Measurements from ENCODE around the gene AMPH. TPM values are rescaled to one million over a fixed set of nuclear protein-coding genes. Genes with fewer than 3 reads are reported as not detected.
"Not testable (repeated sequence)": the region's sequence is repeated elsewhere in the genome, so short reads cannot be mapped to it uniquely, and the experiment has no call there.

Gene AMPH
- total and polyA plus RNA-seq, 9 of the 15 experiments (the other 6 are each of a cell fraction or from before 2014, with no cell fraction given), result 0.03 to 0.35 TPM; not detected in 7

DNA sequence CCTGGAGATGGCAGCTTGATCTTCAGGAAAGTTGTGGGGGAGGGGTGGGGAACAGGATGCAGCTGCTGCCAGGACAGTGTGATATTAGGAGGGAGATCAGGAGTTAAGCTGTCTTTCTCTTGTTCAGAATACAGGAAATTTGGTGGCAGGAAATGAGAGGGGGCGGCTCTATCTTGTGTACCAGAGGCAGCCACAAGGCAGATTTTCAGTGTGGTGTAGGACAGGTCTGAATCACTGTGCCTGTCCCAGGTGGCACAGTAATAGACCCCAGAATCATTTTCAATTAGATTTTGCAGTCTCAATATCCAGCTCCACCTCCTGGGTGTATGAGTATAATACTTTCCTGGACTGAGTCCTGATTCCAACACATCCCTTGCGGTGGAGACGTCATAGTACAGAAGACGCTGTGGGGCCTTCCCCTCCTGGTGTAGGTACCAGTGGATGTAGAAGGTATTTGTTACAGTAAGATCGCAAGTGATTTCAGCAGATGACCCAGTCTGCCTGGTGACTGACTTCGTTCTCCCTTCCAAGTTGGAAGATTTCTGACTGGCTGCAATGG, 272.8 kb downstream of the AMPH start:
- H3K9ac ChIP-seq (ENCODE audit: insufficient read depth in 1 of 2, low read depth in 2 of 2, low read length in 2 of 2), result not testable (repeated sequence)

DNA sequence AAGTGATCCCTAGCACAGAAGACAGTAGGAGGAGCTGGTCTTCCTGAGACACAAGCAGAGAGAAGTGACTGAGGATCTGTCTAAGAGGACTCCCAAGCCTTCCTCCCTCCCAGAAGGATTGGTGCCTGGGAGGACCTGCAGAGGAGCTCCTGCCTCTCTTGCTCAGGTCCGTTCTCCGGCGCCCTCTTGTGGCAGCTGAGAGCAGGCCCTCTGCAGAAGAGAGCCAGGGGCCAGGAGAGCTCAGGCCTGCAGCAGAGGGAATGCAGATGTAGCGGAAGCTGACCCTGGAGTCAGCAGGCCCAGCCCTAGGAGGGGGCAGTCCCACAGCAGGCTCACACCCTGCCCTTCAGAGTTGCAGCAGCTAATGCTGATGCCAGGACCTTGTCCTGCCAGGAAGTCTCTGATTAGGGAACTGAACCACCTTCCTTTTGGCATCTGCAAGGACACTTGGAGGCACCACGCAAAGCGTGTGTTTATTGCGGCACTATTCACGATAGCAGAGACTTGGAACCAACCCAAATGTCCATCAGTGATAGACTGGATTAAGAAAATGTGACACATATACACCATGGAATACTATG, 276.8 kb downstream of the AMPH start:
- FAIRE-seq, result peak; percentile 58
- H3K9me3 ChIP-seq (replicated peaks; ENCODE audit: control insufficient read depth, insufficient read depth, low read depth, low read length); H3K27ac ChIP-seq (ENCODE audit: extremely low read depth, low read depth, low read length); H3K4me2 ChIP-seq (ENCODE audit: insufficient read depth, low read length); BruUV-seq (replicated peaks); POLR2A ChIA-PET; H3K9me1 ChIP-seq (ENCODE audit: control insufficient read depth, insufficient read depth, low read length); CTCF ChIA-PET (ENCODE audit: low intra/inter-chr PET ratio); H3K9ac ChIP-seq (ENCODE audit: insufficient read depth in 1 of 2, low read depth in 2 of 2, low read length in 2 of 2); H3K4me3 ChIP-seq; H2AFZ ChIP-seq (ENCODE audit: low read depth, low read length); H3K79me2 ChIP-seq (ENCODE audit: control insufficient read depth, insufficient read depth, low read length); H4K20me1 ChIP-seq (replicated peaks; ENCODE audit: control insufficient read depth, insufficient read depth, low read length); H3K4me1 ChIP-seq (replicated peaks in 1 of 2; ENCODE audit: control insufficient read depth in 2 of 2, insufficient read depth in 2 of 2, low read length in 2 of 2); H3K27me3 ChIP-seq (ENCODE audit: control insufficient read depth in 2 of 2, insufficient read depth in 2 of 2, low read length in 2 of 2); intact Hi-C loops (cut with micrococcal nuclease): not testable (repeated sequence)
- 55% methylated on average over 8 of the region's 8 CpGs for WGBS (ENCODE audit: insufficient coverage, low coverage, missing lambda C conversion rate)
- in situ Hi-C loops (cut with MboI), result loop anchor here (10.0 kb wide), 1 partner anchor 450 kb away; no protein-coding TSS in a partner anchor
- ATAC-seq, result peak; percentile 76
- peak; percentile 33 to 74 (median 46) for DNase-seq (ENCODE audit: extremely low read depth in 1 of 4, low spot score in 3 of 4)
- peaks cover 32% of the 10 kb centered on the region; the same call in 1 of the 3 replicates for H3K36me3 ChIP-seq (ENCODE audit: control insufficient read depth, insufficient read depth, low read length)
- TF ChIP-seq CTBP1 (IDR thresholded peaks at IDR 0.05; ENCODE audit: borderline replicate concordance), result 0 out of 2 replicates have a peak, but pooled peaks have one; percentile 24
- TF ChIP-seq, protein P1, sequence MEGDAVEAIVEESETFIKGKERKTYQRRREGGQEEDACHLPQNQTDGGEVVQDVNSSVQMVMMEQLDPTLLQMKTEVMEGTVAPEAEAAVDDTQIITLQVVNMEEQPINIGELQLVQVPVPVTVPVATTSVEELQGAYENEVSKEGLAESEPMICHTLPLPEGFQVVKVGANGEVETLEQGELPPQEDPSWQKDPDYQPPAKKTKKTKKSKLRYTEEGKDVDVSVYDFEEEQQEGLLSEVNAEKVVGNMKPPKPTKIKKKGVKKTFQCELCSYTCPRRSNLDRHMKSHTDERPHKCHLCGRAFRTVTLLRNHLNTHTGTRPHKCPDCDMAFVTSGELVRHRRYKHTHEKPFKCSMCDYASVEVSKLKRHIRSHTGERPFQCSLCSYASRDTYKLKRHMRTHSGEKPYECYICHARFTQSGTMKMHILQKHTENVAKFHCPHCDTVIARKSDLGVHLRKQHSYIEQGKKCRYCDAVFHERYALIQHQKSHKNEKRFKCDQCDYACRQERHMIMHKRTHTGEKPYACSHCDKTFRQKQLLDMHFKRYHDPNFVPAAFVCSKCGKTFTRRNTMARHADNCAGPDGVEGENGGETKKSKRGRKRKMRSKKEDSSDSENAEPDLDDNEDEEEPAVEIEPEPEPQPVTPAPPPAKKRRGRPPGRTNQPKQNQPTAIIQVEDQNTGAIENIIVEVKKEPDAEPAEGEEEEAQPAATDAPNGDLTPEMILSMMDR (IDR thresholded peaks at IDR 0.05 in 2 of 3, conservative IDR thresholded peaks at IDR 0.05 in 1 of 3; ENCODE audit: insufficient read depth in 2 of 3, low read depth in 1 of 3, low read length in 3 of 3), result peak; percentile 61 to 88 (median 69)
- peak in 1 of 2 experiments; percentile 55; a peak in 2 of 4 replicates for TF ChIP-seq RAD21 (CRISPR knock-in tag; conservative IDR thresholded peaks at IDR 0.05 in 1 of 2, IDR thresholded peaks at IDR 0.05 in 1 of 2)
- TF ChIP-seq, protein P2, sequence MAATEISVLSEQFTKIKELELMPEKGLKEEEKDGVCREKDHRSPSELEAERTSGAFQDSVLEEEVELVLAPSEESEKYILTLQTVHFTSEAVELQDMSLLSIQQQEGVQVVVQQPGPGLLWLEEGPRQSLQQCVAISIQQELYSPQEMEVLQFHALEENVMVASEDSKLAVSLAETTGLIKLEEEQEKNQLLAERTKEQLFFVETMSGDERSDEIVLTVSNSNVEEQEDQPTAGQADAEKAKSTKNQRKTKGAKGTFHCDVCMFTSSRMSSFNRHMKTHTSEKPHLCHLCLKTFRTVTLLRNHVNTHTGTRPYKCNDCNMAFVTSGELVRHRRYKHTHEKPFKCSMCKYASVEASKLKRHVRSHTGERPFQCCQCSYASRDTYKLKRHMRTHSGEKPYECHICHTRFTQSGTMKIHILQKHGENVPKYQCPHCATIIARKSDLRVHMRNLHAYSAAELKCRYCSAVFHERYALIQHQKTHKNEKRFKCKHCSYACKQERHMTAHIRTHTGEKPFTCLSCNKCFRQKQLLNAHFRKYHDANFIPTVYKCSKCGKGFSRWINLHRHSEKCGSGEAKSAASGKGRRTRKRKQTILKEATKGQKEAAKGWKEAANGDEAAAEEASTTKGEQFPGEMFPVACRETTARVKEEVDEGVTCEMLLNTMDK (IDR thresholded peaks at IDR 0.05; ENCODE audit: borderline replicate concordance, insufficient read depth, low read depth, low read length, poor library complexity, severe bottlenecking), result peak; percentile 66
- peak in 1 of 2 experiments; percentile 35; a peak in 1 of 4 replicates for TF ChIP-seq MAZ (CRISPR knock-in tag; conservative IDR thresholded peaks at IDR 0.05 in 1 of 2, IDR thresholded peaks at IDR 0.05 in 1 of 2)
- peak; percentile 98 for TF ChIP-seq ZNF263 (CRISPR knock-in tag; IDR thresholded peaks at IDR 0.05; ENCODE audit: borderline replicate concordance)

More for the DNA sequence above, 272.8 kb downstream of the AMPH start:
- POLR2A ChIA-PET; H3K79me2 ChIP-seq (ENCODE audit: control insufficient read depth, insufficient read depth, low read length); intact Hi-C loops (cut with micrococcal nuclease); H4K20me1 ChIP-seq (replicated peaks; ENCODE audit: control insufficient read depth, insufficient read depth, low read length); BruUV-seq (replicated peaks); FAIRE-seq; H3K27ac ChIP-seq (ENCODE audit: extremely low read depth, low read depth, low read length); H3K4me1 ChIP-seq (replicated peaks in 1 of 2; ENCODE audit: control insufficient read depth in 2 of 2, insufficient read depth in 2 of 2, low read length in 2 of 2); H3K9me3 ChIP-seq (replicated peaks; ENCODE audit: control insufficient read depth, insufficient read depth, low read depth, low read length); H3K4me2 ChIP-seq (ENCODE audit: insufficient read depth, low read length); H2AFZ ChIP-seq (ENCODE audit: low read depth, low read length); DNase-seq (ENCODE audit: extremely low read depth in 1 of 4, low spot score in 3 of 4); H3K9me1 ChIP-seq (ENCODE audit: control insufficient read depth, insufficient read depth, low read length); H3K27me3 ChIP-seq (ENCODE audit: control insufficient read depth in 2 of 2, insufficient read depth in 2 of 2, low read length in 2 of 2); H3K4me3 ChIP-seq: not testable (repeated sequence)
- TF ChIP-seq CBFA2T3 (IDR thresholded peaks at IDR 0.05) (peak; percentile 34), CBFA2T2 (conservative IDR thresholded peaks at IDR 0.05) (0 out of 2 replicates have a peak, but pooled peaks have one; percentile 18), EGR1 (conservative IDR thresholded peaks at IDR 0.05) (peak; percentile 30; the same call in 1 of the 2 replicates)
- H3K36me3 ChIP-seq (ENCODE audit: control insufficient read depth, insufficient read depth, low read length), result peaks cover 33% of the 10 kb centered on the region; the same call in 1 of the 3 replicates
- peak; percentile 12; the same call in 1 of the 3 replicates for ATAC-seq
- 94% methylated on average over 6 of the region's 6 CpGs for WGBS (ENCODE audit: insufficient coverage, low coverage, missing lambda C conversion rate)
- CTCF ChIA-PET (ENCODE audit: low intra/inter-chr PET ratio), result interaction anchor here (0.7 kb wide), 1 partner anchor 12 kb away, joined by 3 read pairs; no protein-coding TSS in a partner anchor
- in situ Hi-C loops (cut with MboI), result loop anchor here (10.0 kb wide), 1 partner anchor 454 kb away; no protein-coding TSS in a partner anchor

Measured in K562 (cell line).